Measurements from ENCODE around the gene ARHGAP24.
"Not testable (repeated sequence)": the region's sequence is repeated elsewhere in the genome, so short reads cannot be mapped to it uniquely, and the experiment has no call there.

Gene ARHGAP24

GRCh38 chr4:85901500-85901899 is 426.6 kb downstream of the ARHGAP24 start:
- FAIRE-seq (no peak), DNase-seq (ENCODE audit: insufficient read length, low spot score) (no peak)
- no peak for TF ChIP-seq POLR2A (IDR thresholded peaks at IDR 0.05; ENCODE audit: low read depth, low read length)

- not testable (repeated sequence) for DNase-seq (ENCODE audit: insufficient read length, low spot score); FAIRE-seq
Measured at GRCh38 chr4:85902647-85903046, 427.7 kb downstream of the ARHGAP24 start.

DNA sequence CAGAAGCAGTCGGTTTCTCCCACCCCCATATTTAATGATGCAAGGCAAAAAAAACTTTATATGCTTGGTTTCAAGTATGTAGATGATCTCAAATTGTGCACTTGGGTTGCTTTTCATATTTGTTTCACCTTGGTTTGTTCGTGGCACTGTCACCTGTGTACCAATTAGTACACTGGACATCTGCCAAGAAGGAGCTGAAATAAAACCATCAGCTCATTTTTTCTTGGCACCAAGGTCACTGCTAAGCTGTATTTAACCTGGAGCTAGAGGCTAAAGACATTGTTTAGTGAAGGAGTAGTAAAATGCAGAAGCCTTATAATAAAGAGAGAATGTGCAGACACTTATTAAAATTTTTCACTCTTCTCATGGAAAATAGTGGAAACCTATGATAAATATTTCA is 430.8 kb downstream of the ARHGAP24 start:
- DNase-seq (ENCODE audit: insufficient read length, low spot score): no peak
- FAIRE-seq: no peak
- TF ChIP-seq POLR2A (IDR thresholded peaks at IDR 0.05; ENCODE audit: low read depth, low read length): no peak

- DNase-seq (ENCODE audit: insufficient read length, low spot score) (no peak), FAIRE-seq (no peak)
- TF ChIP-seq POLR2A (IDR thresholded peaks at IDR 0.05; ENCODE audit: low read depth, low read length): no peak
Measured at GRCh38 chr4:85907001-85907400, 432.1 kb downstream of the ARHGAP24 start.

GRCh38 chr4:85909851-85910250 is 434.9 kb downstream of the ARHGAP24 start:
- no peak for TF ChIP-seq POLR2A (IDR thresholded peaks at IDR 0.05; ENCODE audit: low read depth, low read length)
- DNase-seq (ENCODE audit: insufficient read length, low spot score): no peak
- FAIRE-seq: no peak

DNA sequence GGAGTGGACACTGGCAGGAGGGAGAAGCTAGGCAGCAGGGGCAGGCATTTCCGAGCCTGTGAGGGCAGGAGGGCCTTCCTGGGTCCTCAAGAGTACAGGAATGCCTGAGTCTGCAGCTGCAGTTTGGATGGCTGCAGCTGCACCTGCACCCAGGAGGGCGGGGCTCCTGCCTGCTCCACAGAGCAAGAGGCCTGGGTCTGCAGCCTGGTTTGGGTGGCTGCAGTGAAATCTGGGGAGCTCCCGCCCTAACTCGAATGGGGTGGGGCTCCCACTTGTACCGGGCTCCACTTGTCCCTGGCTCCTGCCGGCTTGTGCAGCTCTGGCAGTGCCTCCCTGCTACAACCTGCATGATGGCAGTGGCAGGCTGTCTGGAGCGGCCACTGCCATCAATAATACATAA is 436.0 kb downstream of the ARHGAP24 start:
- DNase-seq (ENCODE audit: insufficient read length, low spot score): no peak
- no peak for FAIRE-seq
- TF ChIP-seq POLR2A (IDR thresholded peaks at IDR 0.05; ENCODE audit: low read depth, low read length): no peak

DNA sequence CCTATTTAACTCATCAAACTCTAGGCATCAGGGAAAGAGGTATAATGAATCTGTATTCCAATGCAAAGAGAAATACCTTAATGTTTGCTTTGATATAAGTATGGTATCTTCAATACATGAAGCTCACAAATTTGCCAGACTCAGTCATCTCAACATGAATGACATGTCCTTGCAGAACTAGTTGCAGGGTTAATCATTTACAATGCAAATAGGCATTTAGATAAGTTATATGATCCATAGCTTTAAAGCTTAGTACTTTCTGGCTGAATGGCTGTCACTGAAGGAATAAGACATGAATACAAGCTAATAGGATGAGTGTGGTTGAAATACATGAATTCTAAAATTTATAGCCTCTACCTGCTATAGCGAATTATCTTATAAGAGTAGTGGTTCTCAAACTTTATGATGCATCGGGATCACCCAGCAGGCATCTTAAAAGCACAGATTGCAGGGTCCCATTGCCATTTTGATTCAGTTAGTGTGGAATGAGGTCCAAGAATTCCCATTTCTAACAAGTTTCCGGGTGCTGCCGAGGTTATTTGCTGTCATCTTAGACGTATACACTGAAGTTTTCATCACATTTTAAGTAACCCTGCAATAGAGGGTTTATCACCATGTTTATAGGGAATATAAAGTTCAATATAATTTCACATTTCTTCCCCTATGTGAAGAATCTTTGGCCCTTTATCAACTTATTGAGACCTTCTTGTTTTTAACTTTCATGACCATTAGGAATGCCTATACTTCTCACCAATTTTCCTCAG is 439.2 kb downstream of the ARHGAP24 start:
- TF ChIP-seq POLR2A (IDR thresholded peaks at IDR 0.05; ENCODE audit: low read depth, low read length): no peak
- DNase-seq (ENCODE audit: insufficient read length, low spot score) (no peak), FAIRE-seq (no peak)

DNA sequence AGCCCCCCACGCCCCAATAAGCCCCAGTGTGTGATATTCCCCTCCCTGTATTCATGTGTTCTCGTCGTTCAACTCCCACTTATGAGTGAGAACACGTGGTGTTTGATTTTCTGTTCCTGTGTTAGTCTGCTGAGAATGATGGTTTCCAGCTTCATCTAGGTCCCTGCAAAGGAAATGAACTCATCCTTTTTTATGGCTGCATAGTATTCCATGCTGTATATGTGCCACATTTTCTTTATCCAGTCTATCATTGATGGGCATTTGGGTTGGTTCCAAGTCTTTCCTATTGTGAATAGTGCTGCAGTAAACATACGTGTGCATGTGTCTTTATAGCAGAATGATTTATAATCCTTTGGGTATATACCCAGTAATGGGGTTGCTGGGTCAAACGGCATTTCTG is 440.6 kb downstream of the ARHGAP24 start:
- DNase-seq (ENCODE audit: insufficient read length, low spot score); FAIRE-seq: not testable (repeated sequence)

DNA sequence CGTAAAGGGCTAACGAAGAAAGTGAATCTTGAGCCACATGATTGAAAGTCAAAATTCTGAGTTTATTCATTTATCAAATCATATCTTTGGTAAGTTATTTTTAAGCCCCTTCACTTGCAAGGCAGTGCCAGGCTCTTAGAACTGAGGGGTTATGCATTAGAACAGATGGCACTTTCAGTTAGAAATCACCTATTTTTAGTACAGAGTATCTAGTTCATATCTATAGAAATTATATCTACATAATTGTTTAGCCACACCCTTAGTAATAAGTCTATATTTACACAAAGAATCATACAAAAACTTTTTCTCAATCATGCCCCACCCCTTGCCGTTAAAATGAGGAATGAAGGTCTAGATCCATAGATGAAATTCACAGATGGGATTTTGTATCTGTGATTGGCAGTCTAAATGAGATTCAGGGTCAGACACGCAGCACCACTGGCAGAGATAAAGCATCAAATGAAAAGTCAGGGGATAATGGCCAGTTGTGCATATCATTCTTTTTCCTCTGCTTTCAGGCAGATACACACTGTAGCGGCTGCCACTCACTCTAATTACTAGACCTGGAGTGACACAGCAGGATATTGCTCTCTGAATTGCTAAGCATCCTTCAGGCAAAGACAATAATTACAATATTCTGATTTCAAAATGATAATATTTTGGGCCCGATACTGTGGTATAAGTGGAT is 444.4 kb downstream of the ARHGAP24 start:
- DNase-seq (ENCODE audit: insufficient read length, low spot score): no peak
- no peak for TF ChIP-seq POLR2A (IDR thresholded peaks at IDR 0.05; ENCODE audit: low read depth, low read length)

DNA sequence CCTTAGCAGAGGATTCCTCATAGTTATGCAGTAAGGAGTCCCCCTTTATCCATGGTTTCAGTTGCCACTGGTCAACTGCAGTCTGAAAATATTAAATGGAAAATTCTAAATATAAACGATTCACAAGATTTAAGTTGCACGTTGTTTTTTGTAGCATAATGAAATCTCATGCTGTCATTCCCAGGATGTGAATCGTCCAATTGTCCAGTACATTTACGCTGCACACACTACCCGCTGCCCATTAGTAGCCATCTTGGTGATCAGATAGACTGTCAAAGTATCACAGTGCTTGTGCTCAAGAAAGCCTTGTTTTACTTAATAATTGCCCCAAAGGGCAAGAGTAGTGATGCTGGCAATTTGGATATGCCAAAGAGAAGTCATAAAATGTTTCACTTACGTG is 450.1 kb downstream of the ARHGAP24 start:
- no peak for TF ChIP-seq POLR2A (IDR thresholded peaks at IDR 0.05; ENCODE audit: low read depth, low read length)
- FAIRE-seq: no peak
- no peak for DNase-seq (ENCODE audit: insufficient read length, low spot score)

More for the DNA sequence above, 444.4 kb downstream of the ARHGAP24 start:
- no peak for FAIRE-seq

- FAIRE-seq (no peak), DNase-seq (ENCODE audit: insufficient read length, low spot score) (no peak)
- TF ChIP-seq POLR2A (IDR thresholded peaks at IDR 0.05; ENCODE audit: low read depth, low read length): no peak
Measured at GRCh38 chr4:85928775-85929591, 454.0 kb downstream of the ARHGAP24 start.

- FAIRE-seq: no peak
Measured at GRCh38 chr4:85929961-85930665, 455.2 kb downstream of the ARHGAP24 start.

GRCh38 chr4:85932500-85933290 is 457.7 kb downstream of the ARHGAP24 start:
- no peak for TF ChIP-seq POLR2A (IDR thresholded peaks at IDR 0.05; ENCODE audit: low read depth, low read length)
- FAIRE-seq (no peak), DNase-seq (ENCODE audit: insufficient read length, low spot score) (no peak)

More at GRCh38 chr4:85929961-85930665, 455.2 kb downstream of the ARHGAP24 start:
- no peak for DNase-seq (ENCODE audit: insufficient read length, low spot score)
- TF ChIP-seq POLR2A (IDR thresholded peaks at IDR 0.05; ENCODE audit: low read depth, low read length): no peak
